Stimulated activated CD4-positive, alpha-beta T cell treated with anti-CD3 and anti-CD28 coated beads, Interleukin-12 subunit alpha, Interleukin-12 subunit beta, amount 100 ng/mL, for 4 hours (primary cell): ENCODE results near the gene RGL1.
"Not testable (repeated sequence)": the region's sequence is repeated elsewhere in the genome, so short reads cannot be mapped to it uniquely, and the experiment has no call there.

ENCODE experiments used
- DNase-seq: peaks from one replicate; pipeline ENCODE4 v3.0.0-alpha.2; 2020

RGL1 gene

GRCh38 chr1:183804916-183805841 is at the start of gene RGL1:
TSS of gene RGL1 (plus strand) at chr1:183805120. CDS start at chr1:183805298, 178 bp downstream.
- DNase-seq: peak; percentile 18

GRCh38 chr1:183756326-183756725 is 48.6 kb upstream of the RGL1 start:
- no peak for DNase-seq

GRCh38 chr1:183757061-183757460 is 47.9 kb upstream of the RGL1 start:
- DNase-seq: no peak

- no peak for DNase-seq
Measured at GRCh38 chr1:183758913-183759312, 46.0 kb upstream of the RGL1 start.

DNA sequence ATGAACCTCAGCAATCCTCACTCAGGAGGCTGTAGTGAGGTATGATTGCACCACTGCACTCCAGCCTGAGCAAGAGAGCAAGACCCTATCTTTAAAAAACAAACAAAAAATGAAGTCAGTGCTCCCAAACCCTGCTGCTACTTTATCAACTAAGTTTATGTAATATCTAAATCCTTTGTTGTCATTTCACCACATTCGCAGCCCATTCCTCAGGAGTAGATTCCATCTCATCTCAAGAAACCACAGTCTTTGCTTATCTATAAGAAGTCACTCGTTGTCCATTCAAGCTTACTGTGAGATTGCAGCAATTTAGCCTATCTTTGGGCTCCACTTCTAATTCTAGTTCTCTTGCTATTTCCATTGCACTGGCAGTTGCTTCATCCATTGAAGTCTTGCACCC is 44.3 kb upstream of the RGL1 start:
- DNase-seq: no peak

- no peak for DNase-seq
Measured at GRCh38 chr1:183761871-183762270, 43.0 kb upstream of the RGL1 start.

GRCh38 chr1:183762856-183763255 is 42.1 kb upstream of the RGL1 start:
- DNase-seq: not testable (repeated sequence)

DNA sequence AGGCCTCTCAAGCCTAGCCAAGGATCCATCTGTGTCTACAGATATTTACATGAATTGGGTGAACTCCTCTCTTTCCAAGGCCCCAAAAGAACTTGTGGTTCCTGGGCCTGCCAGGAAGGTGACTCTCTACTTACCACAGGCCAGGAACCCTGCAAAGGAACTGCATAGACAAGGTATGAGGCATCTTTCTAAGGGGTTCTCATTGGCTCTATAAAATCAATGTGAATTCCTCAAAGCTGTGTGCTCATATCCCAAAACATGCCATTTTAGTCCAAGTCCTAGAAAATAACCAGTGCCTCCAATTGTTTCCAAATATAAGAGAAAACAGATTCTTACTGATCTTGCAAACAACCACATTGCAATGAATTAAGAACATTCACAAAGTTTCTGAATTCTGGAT is 39.9 kb upstream of the RGL1 start:
- no peak for DNase-seq

- no peak for DNase-seq
Measured at GRCh38 chr1:183769956-183770815, 34.7 kb upstream of the RGL1 start.

DNA sequence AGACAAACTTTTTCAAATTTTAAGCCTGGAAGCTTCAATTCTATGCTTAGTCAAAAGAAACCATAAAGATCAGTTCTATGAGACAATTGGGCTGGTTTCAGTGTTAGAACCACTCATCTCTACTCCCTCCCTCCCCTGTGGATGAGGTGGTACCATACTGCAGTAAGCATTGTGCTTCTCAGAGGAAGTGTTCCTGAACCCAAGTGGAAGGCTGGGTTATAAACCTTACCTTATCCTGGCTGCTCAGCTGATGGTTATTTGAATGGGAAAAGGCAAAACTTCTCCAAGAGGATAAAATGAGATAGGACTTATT is 34.1 kb upstream of the RGL1 start:
- no peak for DNase-seq

DNA sequence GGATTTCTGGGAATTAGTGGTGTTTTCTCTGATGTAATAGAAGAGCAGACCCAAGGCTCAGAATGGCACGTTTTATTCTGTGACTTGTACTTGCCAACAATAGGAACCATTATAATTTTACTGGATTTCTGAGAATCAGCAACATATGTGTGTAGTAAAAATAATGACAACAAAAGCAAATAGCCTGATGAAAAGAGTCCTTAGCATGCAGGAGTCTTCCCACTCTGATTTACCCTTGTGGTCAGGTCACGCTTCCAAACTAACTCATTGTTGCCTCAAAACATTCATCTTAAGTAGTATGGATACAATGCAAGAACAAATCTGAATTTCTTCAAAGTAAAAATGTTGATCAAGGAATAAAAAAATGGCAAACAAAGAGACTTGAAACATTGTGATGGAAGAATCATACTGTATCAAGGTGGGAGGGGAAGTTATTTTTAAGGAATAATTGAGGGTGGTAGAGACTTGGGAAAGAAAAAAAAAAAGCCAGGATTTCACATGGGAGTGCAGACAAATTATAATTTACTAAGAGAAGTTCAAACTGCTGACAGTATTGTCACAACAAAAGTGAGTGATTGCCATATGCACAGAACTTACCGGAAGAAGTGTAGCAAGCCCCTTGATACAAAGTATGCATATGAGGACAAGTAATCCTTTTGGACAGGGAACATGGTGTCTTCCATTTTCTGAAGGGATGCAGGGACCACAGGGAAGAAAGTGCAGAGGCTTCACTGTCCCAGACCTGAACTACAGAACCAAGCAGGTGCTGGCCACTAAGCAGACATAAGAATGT is 31.2 kb upstream of the RGL1 start:
- DNase-seq: no peak

DNA sequence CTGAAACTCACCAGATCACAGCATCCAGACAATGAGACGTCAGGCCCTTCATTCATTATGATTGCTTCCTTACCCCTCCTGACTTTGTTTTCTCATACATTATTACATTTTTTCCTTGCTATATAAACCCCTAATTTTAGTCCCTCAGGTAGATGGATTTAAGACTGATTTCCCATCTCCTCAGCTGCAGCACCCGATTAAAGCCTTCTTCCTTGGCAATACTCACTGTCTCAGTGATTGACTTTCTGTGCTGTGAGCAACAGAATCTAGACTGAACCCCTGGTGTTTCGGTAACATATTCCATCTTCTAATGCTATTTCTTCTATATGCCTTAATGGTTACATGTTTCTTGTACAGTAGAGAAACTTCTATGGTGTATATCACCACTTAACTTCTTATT is 30.0 kb upstream of the RGL1 start:
- DNase-seq: no peak

- DNase-seq: no peak
Measured at GRCh38 chr1:183776731-183777130, 28.2 kb upstream of the RGL1 start.

DNA sequence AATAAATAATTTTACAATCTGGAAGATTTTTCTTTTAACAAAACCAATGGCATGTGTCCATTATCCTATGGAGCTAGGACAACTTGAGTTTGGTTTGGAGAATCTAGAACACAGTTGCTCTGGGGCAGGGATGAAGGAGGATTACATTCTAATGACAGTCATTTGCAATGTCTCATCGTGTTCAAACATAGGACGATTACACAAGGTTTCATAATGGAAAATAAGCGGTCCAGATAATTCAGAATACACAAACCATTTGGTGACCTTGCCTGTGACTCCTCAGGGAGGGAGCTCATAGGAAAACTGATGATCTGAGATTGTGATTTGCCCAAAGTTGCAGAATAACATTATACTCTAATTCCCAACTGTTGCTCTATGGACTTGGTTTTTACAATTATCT is 27.6 kb upstream of the RGL1 start:
- no peak for DNase-seq

DNA sequence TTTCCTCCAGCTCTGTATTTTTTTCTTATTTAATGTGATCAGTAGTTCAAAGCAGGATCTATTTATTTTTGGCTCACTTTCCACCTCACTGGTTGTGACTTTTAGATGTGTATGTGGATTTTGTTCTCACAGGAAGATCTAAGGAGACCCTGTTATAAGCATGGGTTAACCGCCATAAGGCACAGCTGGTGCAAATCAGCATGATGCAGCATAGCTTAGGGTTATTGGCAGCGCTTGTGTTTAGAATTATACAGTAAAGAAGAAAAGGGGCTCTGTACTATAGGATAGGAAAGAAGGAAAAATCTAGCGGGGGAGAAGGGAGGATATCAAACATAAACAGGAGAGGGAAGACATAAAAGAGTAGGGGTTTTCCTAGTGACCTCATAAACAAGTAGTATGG is 26.9 kb upstream of the RGL1 start:
- no peak for DNase-seq

GRCh38 chr1:183778568-183779433 is 26.1 kb upstream of the RGL1 start:
- DNase-seq: no peak

DNA sequence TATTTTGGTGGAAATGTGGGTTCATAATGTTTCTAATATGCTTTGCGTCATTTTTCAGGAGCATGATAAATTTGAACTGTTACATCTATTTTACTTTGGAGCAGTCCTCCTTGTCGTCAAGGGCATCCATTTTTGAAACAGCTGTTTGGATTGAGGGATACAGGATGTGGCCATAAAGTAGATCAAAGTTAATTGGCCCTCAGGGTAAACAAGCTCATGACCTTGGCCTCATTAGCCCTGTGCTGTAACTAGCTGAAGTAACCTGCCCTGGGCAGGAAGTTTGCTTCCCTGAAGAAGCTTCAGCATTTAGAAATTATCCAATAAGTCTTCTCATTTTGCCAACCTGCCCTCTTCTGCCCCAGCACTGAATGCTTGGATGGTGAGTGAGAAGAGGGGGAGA is 24.8 kb upstream of the RGL1 start:
- DNase-seq: no peak

DNA sequence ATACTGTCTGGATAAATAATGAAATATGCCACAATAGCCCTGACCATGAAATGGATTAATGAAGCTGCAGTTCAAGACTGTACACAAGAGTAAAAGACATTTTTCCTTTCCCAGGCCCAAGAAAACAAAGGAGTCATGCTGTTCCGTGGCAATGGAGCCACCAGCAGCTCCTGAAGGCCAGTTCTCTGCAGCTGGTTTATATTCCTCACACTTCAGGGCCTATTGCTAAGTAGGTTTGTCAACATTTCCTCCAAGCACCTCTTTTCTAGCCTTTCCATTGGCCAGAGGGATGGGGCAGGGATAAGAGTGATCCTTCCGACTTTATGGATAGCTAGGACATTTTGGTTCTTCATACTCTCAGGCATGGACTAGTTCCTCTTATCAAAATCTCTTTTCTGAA is 24.2 kb upstream of the RGL1 start:
- no peak for DNase-seq

DNA sequence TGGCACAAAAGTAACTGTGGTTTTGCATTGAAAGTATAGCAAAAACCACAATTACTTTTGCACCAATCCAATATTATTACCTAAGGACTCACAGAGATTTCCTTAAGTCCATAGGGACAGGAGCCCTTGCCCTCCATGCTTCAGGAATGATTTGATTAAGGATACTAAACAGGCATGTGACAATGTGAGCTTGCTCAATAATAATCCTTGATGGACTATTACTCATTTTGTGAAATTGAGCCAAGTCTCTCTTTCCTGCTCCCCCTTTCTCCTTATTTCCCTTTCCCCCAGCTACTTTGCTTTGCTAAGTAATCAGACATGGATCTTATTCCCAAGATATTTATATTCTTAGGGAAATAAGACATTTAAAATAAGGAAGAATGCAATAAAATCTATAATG is 21.6 kb upstream of the RGL1 start:
- no peak for DNase-seq

- DNase-seq: no peak
Measured at GRCh38 chr1:183783767-183784637, 20.9 kb upstream of the RGL1 start.

GRCh38 chr1:183785921-183786320 is 19.0 kb upstream of the RGL1 start:
- DNase-seq: not testable (repeated sequence)
